K562 (cell line): ENCODE results near the gene INPPL1. TPM values are rescaled to one million over a fixed set of nuclear protein-coding genes. Genes with fewer than 3 reads are reported as not detected.

Experiments used
- ATAC-seq: fragments of 200-7000 bp; cut with Tn5 transposase; 3 replicates; pipeline ENCODE4 v1.9.1; 2020; ENCODE audit warnings: moderate library complexity
- BruUV-seq: library from RNA; stranded (reverse); fragments of 400-500 nt; replicated peaks from 2 replicates; lab custom pipeline; 2021; lab: Mats Ljungman, UMichigan
- CTCF ChIA-PET: fragments of 300-600 bp; formaldehyde crosslinking; extraction: SDS; loops from one replicate; lab custom pipeline; 2021; ENCODE audit warnings: low intra/inter-chr PET ratio; lab: Yijun Ruan, JAX
- POLR2A ChIA-PET: fragments of 300-600, 350-650 bp; sonication (Branson Sonifier 250); formaldehyde crosslinking; extraction: SDS; loops from one replicate; lab custom pipeline; 2021; ENCODE audit warnings: antibody characterized with exemption, inconsistent platforms; lab: Yijun Ruan, JAX
- DNase-seq, 4 experiments: peaks; one replicate each; pipeline versions ENCODE4 v3.0.0 to v3.0.0-alpha.2; 2011 to 2018; ENCODE audit warnings: low spot score in 3 of 4, mixed read lengths in 3 of 4; ENCODE audit errors: extremely low read depth in 1 of 4
- FAIRE-seq: peaks from 2 replicates; lab custom pipeline; 2011; peaks lifted over from hg19 to GRCh38; lab: Jason Lieb, UNC
- H2AFZ ChIP-seq: 2 replicates; pipeline ENCODE4 v1.6.0; 2011; ENCODE audit warnings: low read depth, low read length, control low read depth, inconsistent platforms
- H3K27ac ChIP-seq: fragments of 200-600 bp; 3 replicates; pipeline ENCODE4 v1.8.0; 2011; ENCODE audit warnings: low read depth, mild to moderate bottlenecking, control low read depth, inconsistent platforms, low read length, moderate library complexity, mixed read lengths; ENCODE audit errors: extremely low read depth
- H3K27me3 ChIP-seq, 2 experiments: fragments of 300-600 bp in 1 of 2; 2 replicates in 1 of 2; 3 replicates in 1 of 2; pipeline versions ENCODE4 v1.6.0 to v1.8.0; 2011; ENCODE audit warnings: inconsistent platforms in 2 of 2, low read length in 2 of 2, mild to moderate bottlenecking in 1 of 2, mixed read lengths in 1 of 2, moderate library complexity in 1 of 2; ENCODE audit not compliant: control insufficient read depth in 2 of 2, insufficient read depth in 2 of 2
- H3K36me3 ChIP-seq: fragments of 300-600 bp; 3 replicates; pipeline ENCODE4 v1.8.0; 2011; ENCODE audit warnings: mild to moderate bottlenecking, low read length, inconsistent platforms; ENCODE audit not compliant: control insufficient read depth, insufficient read depth
- H3K4me1 ChIP-seq, 2 experiments: fragments of 200-600 bp in 1 of 2; replicated peaks in 1 of 2; 2 replicates in 1 of 2; 3 replicates in 1 of 2; pipeline versions ENCODE4 v1.5.1 to v1.8.0; 2011; ENCODE audit warnings: inconsistent platforms in 2 of 2, low read length in 2 of 2, mild to moderate bottlenecking in 1 of 2, mixed read lengths in 1 of 2, moderate library complexity in 1 of 2; ENCODE audit not compliant: control insufficient read depth in 2 of 2, insufficient read depth in 2 of 2
- H3K4me2 ChIP-seq: 2 replicates; pipeline ENCODE4 v1.6.1; 2011; ENCODE audit warnings: low read length, control low read depth, inconsistent platforms, mixed read lengths; ENCODE audit not compliant: insufficient read depth
- H3K4me3 ChIP-seq: fragments of 200-600 bp; sonication (generic), shearing (Covaris generic); 2 replicates; pipeline ENCODE4 v1.5.1; 2016; ENCODE audit warnings: control low read depth, inconsistent platforms
- H3K79me2 ChIP-seq: fragments of 200-600 bp; 3 replicates; pipeline ENCODE4 v1.8.0; 2011; ENCODE audit warnings: low read length, inconsistent platforms; ENCODE audit not compliant: control insufficient read depth, insufficient read depth
- H3K9ac ChIP-seq, 2 experiments: 2 replicates each; pipeline versions ENCODE4 v1.6.0 to v1.6.1; 2011; ENCODE audit warnings: low read depth in 2 of 2, low read length in 2 of 2, control low read depth in 1 of 2, inconsistent platforms in 1 of 2, mild to moderate bottlenecking in 1 of 2, mixed read lengths in 1 of 2; ENCODE audit not compliant: insufficient read depth in 1 of 2
- H3K9me1 ChIP-seq: one replicate; pipeline ENCODE4 v1.6.0; 2011; ENCODE audit warnings: inconsistent platforms, mild to moderate bottlenecking, low read length, moderate library complexity; ENCODE audit not compliant: control insufficient read depth, insufficient read depth
- H3K9me3 ChIP-seq: replicated peaks from 2 replicates; pipeline ENCODE4 v1.5.1; 2011; ENCODE audit warnings: low read depth, low read length, inconsistent platforms; ENCODE audit not compliant: control insufficient read depth, insufficient read depth
- H4K20me1 ChIP-seq: replicated peaks from 2 replicates; pipeline ENCODE4 v1.6.1; 2011; ENCODE audit warnings: low read length, inconsistent platforms, mixed read lengths; ENCODE audit not compliant: control insufficient read depth, insufficient read depth
- CAMTA2 ChIP-seq: fragments of 250-450 bp; sonication (Bioruptor Pico); conservative IDR thresholded peaks from 2 replicates; pipeline ENCODE4 v1.5.1; 2022
- DPF2 ChIP-seq: fragments of 450-650 bp; IDR thresholded peaks from 2 replicates; pipeline ENCODE4 v1.6.1; 2016
- ELF2 ChIP-seq: fragments of 250-450 bp; sonication (Bioruptor Pico); IDR thresholded peaks from 2 replicates; pipeline ENCODE4 v1.5.0; 2021; ENCODE audit warnings: mild to moderate bottlenecking
- EP400 ChIP-seq: fragments of 450-650 bp; IDR thresholded peaks from 2 replicates; pipeline ENCODE4 v1.6.1; 2017; ENCODE audit warnings: antibody characterized with exemption, mild to moderate bottlenecking, moderate library complexity
- HOXB6 ChIP-seq: fragments of 250-450 bp; sonication (Bioruptor Pico); IDR thresholded peaks from 2 replicates; pipeline ENCODE4 v1.5.1; 2022; ENCODE audit warnings: mild to moderate bottlenecking, borderline replicate concordance
- KLF10 ChIP-seq: fragments of 250-450 bp; sonication (Bioruptor Pico); IDR thresholded peaks from 2 replicates; pipeline ENCODE4 v1.6.1; 2021; ENCODE audit warnings: matching md5 sums
- NCOA2 ChIP-seq, 2 experiments: fragments of 450-650 bp; IDR thresholded peaks; 2 replicates each; pipeline ENCODE4 v1.6.1; 2018; ENCODE audit warnings: mild to moderate bottlenecking in 2 of 2, moderate library complexity in 1 of 2; ENCODE audit not compliant: partially characterized antibody in 2 of 2
- RBM14 ChIP-seq: fragments of 200-400 bp; formaldehyde crosslinking; IDR thresholded peaks from 2 replicates; pipeline ENCODE4 v1.6.1; 2018; ENCODE audit warnings: low read depth, mild to moderate bottlenecking, low read length, moderate library complexity, borderline replicate concordance; ENCODE audit not compliant: insufficient read depth
- SIRT6 ChIP-seq: IDR thresholded peaks from one replicate; pipeline ENCODE4 v1.6.1; 2012; ENCODE audit warnings: low read depth, mild to moderate bottlenecking, control low read depth, inconsistent platforms, low read length, moderate library complexity
- TGIF2 ChIP-seq: sonication (generic); formaldehyde crosslinking; IDR thresholded peaks from 2 replicates; pipeline ENCODE4 v1.8.1; 2022; ENCODE audit warnings: mild to moderate bottlenecking, missing genetic modification reagents, moderate library complexity
- ZNF436 ChIP-seq: fragments of 250-450, 450-650 bp; sonication (Bioruptor Pico); formaldehyde crosslinking; IDR thresholded peaks from 2 replicates; pipeline ENCODE4 v1.7.0; 2020; ENCODE audit warnings: mild to moderate bottlenecking
- WGBS: fragments of 100-300 bp; shearing (Covaris generic); methylation state at CpG from one replicate; pipeline ENCODE4 v1.1.6; 2016; ENCODE audit warnings: low coverage, mixed read lengths; ENCODE audit not compliant: insufficient coverage; ENCODE audit errors: missing lambda C conversion rate; 5-methylcytosine and 5-hydroxymethylcytosine counted together
- in situ Hi-C: fragments of 300-500 bp; cut with MboI; formaldehyde crosslinking; loops from 4 replicates; pipeline ENCODE4 v1.15.0; 2018; ENCODE audit warnings: inconsistent platforms, mixed read lengths
- intact Hi-C: fragments of 100-400 bp; cut with micrococcal nuclease; formaldehyde crosslinking; loops from 2 replicates; pipeline ENCODE4 v1.14.2; 2022
- polyA plus RNA-seq, 8 experiments: library from polyadenylated mRNA; depleted of rRNA in 4 of 8; stranded (reverse) in 5 of 8; unstranded in 3 of 8; fragments of >200 nt; fragmentation: Nextera tagmentation in 2 of 8; fragmentation: Illumina TruSeq in 1 of 8; extraction: Ambion mirVana in 2 of 8; extraction: Trizol in 1 of 8; gene quantifications; 2 replicates each; pipeline versions ENCODE4 v1.2.1 to v1.2.3, GENCODE V29; 2011 to 2014; ENCODE audit warnings: inconsistent platforms in 1 of 8, missing spikeins in 1 of 8
- total RNA-seq, 7 experiments: library from RNA; depleted of rRNA in 6 of 7; stranded (reverse); fragments of >200 nt in 6 of 7; fragmentation: Illumina TruSeq in 2 of 7; extraction: Trizol in 2 of 7; gene quantifications; 2 replicates each; pipeline versions ENCODE4 v1.2.1 to v1.2.3, GENCODE V29; 2011 to 2021; ENCODE audit warnings: low replicate concordance in 1 of 7
- TF ChIP-seq, protein P1 (sequence below): fragments of 250-450 bp; sonication (Bioruptor Pico); IDR thresholded peaks from 2 replicates; pipeline ENCODE4 v1.6.1; 2021; ENCODE audit warnings: mild to moderate bottlenecking
- TF ChIP-seq, protein P2 (sequence below): fragments of 450-650 bp; formaldehyde crosslinking; IDR thresholded peaks from 2 replicates; pipeline ENCODE4 v1.4.0; 2022; ENCODE audit warnings: mild to moderate bottlenecking, moderate library complexity
- TF ChIP-seq, protein P3 (sequence below): IDR thresholded peaks from 3 replicates; pipeline ENCODE4 v1.6.1; 2011; ENCODE audit warnings: borderline replicate concordance, mild to moderate bottlenecking; ENCODE audit not compliant: insufficient read length, insufficient read depth
- TF ChIP-seq, protein P4 (sequence below): fragments of 450-650 bp; formaldehyde crosslinking; IDR thresholded peaks from 2 replicates; pipeline ENCODE4 v1.4.0; 2020; ENCODE audit warnings: mild to moderate bottlenecking, mixed read lengths

Gene INPPL1
- total and polyA plus RNA-seq, 9 of the 15 experiments (the other 6 are each of a cell fraction or from before 2014, with no cell fraction given) = 0.55 to 137 (median 61.6) TPM

GRCh38 chr11:72179804-72180396, 44.7 kb upstream of the INPPL1 start:
- no TSS peak for BruUV-seq
- Histone ChIP-seq H3K27me3 (peaks cover 4 to 7% of the 10 kb centered on the region in 2 experiments; a peak in 2 of 5 replicates), H3K9ac (no peak overlapping the region), H3K4me1 (peaks cover 0 to 3% of the 10 kb centered on the region in 2 experiments; a peak in 1 of 5 replicates), H3K9me3 (no peaks in the 10 kb centered on the region), H4K20me1 (no peaks in the 10 kb centered on the region), H3K4me2 (no peak overlapping the region), H3K27ac (no peak overlapping the region), H3K79me2 (no peaks in the 10 kb centered on the region), H3K36me3 (no peaks in the 10 kb centered on the region), H3K4me3 (no peak overlapping the region), H3K9me1 (no peaks in the 10 kb centered on the region), H2AFZ (no peak overlapping the region)
- ChIA-PET CTCF (no interaction called here), POLR2A (interaction anchor here (1.0 kb wide), 1 partner anchor 188 kb away, joined by 3 read pairs; no protein-coding TSS in a partner anchor)
- WGBS = 5% methylated on average over 4 of the region's 4 CpGs
- DNase-seq (no peak), FAIRE-seq (no peak), ATAC-seq (no peak)
- in situ Hi-C loops = loop anchor here (10.0 kb wide), 1 partner anchor 155 kb away; no protein-coding TSS in a partner anchor
- intact Hi-C loops = loop anchor here (5.0 kb wide), 2 partner anchors 57 to 252 kb away; partner anchors contain the start of gene CLPB
- TF ChIP-seq, protein P1, sequence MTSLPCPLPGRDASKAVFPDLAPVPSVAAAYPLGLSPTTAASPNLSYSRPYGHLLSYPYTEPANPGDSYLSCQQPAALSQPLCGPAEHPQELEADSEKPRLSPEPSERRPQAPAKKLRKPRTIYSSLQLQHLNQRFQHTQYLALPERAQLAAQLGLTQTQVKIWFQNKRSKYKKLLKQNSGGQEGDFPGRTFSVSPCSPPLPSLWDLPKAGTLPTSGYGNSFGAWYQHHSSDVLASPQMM (CRISPR knock-in tag) = no peak
- TF ChIP-seq RBM14 (no peak), HOXB6 (CRISPR knock-in tag) (no peak), CAMTA2 (CRISPR knock-in tag) (no peak), KLF10 (CRISPR knock-in tag) (no peak), ELF2 (no peak), SIRT6 (no peak), EP400 (no peak), ZNF436 (CRISPR knock-in tag) (no peak), DPF2 (no peak), TGIF2 (CRISPR knock-in tag) (no peak), NCOA2 (IDR thresholded peaks at IDR 0.05; ENCODE audit: partially characterized antibody in 2 of 2) (no peak)
- TF ChIP-seq, protein P2, sequence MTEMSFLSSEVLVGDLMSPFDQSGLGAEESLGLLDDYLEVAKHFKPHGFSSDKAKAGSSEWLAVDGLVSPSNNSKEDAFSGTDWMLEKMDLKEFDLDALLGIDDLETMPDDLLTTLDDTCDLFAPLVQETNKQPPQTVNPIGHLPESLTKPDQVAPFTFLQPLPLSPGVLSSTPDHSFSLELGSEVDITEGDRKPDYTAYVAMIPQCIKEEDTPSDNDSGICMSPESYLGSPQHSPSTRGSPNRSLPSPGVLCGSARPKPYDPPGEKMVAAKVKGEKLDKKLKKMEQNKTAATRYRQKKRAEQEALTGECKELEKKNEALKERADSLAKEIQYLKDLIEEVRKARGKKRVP (CRISPR knock-in tag) = no peak
- TF ChIP-seq, protein P3, sequence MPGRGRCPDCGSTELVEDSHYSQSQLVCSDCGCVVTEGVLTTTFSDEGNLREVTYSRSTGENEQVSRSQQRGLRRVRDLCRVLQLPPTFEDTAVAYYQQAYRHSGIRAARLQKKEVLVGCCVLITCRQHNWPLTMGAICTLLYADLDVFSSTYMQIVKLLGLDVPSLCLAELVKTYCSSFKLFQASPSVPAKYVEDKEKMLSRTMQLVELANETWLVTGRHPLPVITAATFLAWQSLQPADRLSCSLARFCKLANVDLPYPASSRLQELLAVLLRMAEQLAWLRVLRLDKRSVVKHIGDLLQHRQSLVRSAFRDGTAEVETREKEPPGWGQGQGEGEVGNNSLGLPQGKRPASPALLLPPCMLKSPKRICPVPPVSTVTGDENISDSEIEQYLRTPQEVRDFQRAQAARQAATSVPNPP = no peak
- TF ChIP-seq, protein P4, sequence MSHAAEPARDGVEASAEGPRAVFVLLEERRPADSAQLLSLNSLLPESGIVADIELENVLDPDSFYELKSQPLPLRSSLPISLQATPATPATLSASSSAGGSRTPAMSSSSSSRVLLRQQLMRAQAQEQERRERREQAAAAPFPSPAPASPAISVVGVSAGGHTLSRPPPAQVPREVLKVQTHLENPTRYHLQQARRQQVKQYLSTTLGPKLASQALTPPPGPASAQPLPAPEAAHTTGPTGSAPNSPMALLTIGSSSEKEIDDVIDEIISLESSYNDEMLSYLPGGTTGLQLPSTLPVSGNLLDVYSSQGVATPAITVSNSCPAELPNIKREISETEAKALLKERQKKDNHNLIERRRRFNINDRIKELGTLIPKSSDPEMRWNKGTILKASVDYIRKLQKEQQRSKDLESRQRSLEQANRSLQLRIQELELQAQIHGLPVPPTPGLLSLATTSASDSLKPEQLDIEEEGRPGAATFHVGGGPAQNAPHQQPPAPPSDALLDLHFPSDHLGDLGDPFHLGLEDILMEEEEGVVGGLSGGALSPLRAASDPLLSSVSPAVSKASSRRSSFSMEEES = no peak
